Endodermal cell (in vitro differentiated cells): ENCODE results near the gene ABTB2. TPM values are rescaled to one million over a fixed set of nuclear protein-coding genes. Genes with fewer than 3 reads are reported as not detected.
A peak's percentile ranks its signal among the peaks of the same experiment; 100 is the strongest.
"Not testable (repeated sequence)": the region's sequence is repeated elsewhere in the genome, so short reads cannot be mapped to it uniquely, and the experiment has no call there.

Experiments used
- DNase-seq: peaks from one replicate; pipeline ENCODE4 v3.0.0-alpha.2; 2017
- H3K27ac ChIP-seq: 2 replicates; pipeline ENCODE4 v1.5.1; 2013; ENCODE audit warnings: mild to moderate bottlenecking, low read depth, low read length, moderate library complexity
- H3K27me3 ChIP-seq: 2 replicates; pipeline ENCODE4 v1.6.1; 2013; ENCODE audit warnings: mild to moderate bottlenecking, low read length, moderate library complexity; ENCODE audit not compliant: insufficient read depth, control insufficient read depth, poor library complexity, severe bottlenecking
- H3K36me3 ChIP-seq: 2 replicates; pipeline ENCODE4 v1.7.0; 2013; ENCODE audit warnings: mild to moderate bottlenecking, low read length, moderate library complexity; ENCODE audit not compliant: control insufficient read depth, insufficient read depth
- H3K4me1 ChIP-seq: one replicate; pipeline ENCODE4 v1.7.0; 2013; ENCODE audit warnings: low read length; ENCODE audit not compliant: control insufficient read depth, insufficient read depth
- H3K4me3 ChIP-seq: 2 replicates; pipeline ENCODE4 v1.5.1; 2013; ENCODE audit warnings: mild to moderate bottlenecking, low read length, moderate library complexity
- H3K9ac ChIP-seq: 2 replicates; pipeline ENCODE4 v1.6.1; 2013; ENCODE audit warnings: mild to moderate bottlenecking, low read length, moderate library complexity; ENCODE audit not compliant: poor library complexity, severe bottlenecking; ENCODE audit errors: extremely low read depth
- H3K9me3 ChIP-seq: 2 replicates; pipeline ENCODE4 v1.6.1; 2013; ENCODE audit warnings: mild to moderate bottlenecking, low read length, moderate library complexity; ENCODE audit not compliant: control insufficient read depth
- H3K27ac Mint-ChIP-seq: 2 replicates; pipeline ENCODE4 v1.8.0; 2020; ENCODE audit warnings: mixed read lengths
- H3K27me3 Mint-ChIP-seq: 2 replicates; pipeline ENCODE4 v1.8.0; 2021; ENCODE audit warnings: mild to moderate bottlenecking, mixed read lengths; ENCODE audit not compliant: insufficient read depth
- H3K36me3 Mint-ChIP-seq: 2 replicates; pipeline ENCODE4 v1.8.0; 2020; ENCODE audit warnings: low read depth, mixed read lengths
- H3K4me1 Mint-ChIP-seq: 2 replicates; pipeline ENCODE4 v1.8.0; 2020; ENCODE audit warnings: mixed read lengths
- H3K4me3 Mint-ChIP-seq: 2 replicates; pipeline ENCODE4 v1.8.0; 2020; ENCODE audit warnings: mild to moderate bottlenecking, moderate library complexity, mixed read lengths
- H3K9me3 Mint-ChIP-seq: 2 replicates; pipeline ENCODE4 v1.8.0; 2020; ENCODE audit warnings: mild to moderate bottlenecking, mixed read lengths
- CTCF ChIP-seq: fragments of 200-600 bp; sonication (generic); conservative IDR thresholded peaks from 2 replicates; pipeline ENCODE4 v1.5.0; 2021; ENCODE audit warnings: antibody characterized with exemption, mild to moderate bottlenecking
- WGBS, 2 experiments: methylation state at CpG; one replicate each; pipeline versions ENCODE4 v1.1.5 to v1.1.7; 2013; ENCODE audit warnings: missing lambda C conversion rate in 2 of 2, mixed read lengths in 1 of 2; ENCODE audit not compliant: insufficient coverage in 1 of 2, insufficient read length in 1 of 2; 5-methylcytosine and 5-hydroxymethylcytosine counted together
- total RNA-seq, 2 donors: library from RNA; stranded (reverse); fragmentation: NEBNext Ultra II Directional in 1 of 2; extraction: Animal tissue kit (Norgen Biotek cat#: 25700) in 1 of 2; gene quantifications; 2 replicates in 1 of 2; 3 replicates in 1 of 2; pipeline ENCODE4 v1.2.1, GENCODE V29; 2021

ABTB2 gene
- total RNA-seq, 2 donors from 2014 or later: 2.9 to 5.2 TPM

GRCh38 chr11:34394771-34395300, 37.0 kb upstream of the ABTB2 start:
- Mint-ChIP-seq H3K4me3 (no peak overlapping the region), H3K27ac (peak overlapping the region; percentile 28), H3K9me3 (peaks cover 8% of the 10 kb centered on the region), H3K4me1 (peaks cover 4% of the 10 kb centered on the region), H3K27me3 (peaks cover 12% of the 10 kb centered on the region), H3K36me3 (no peaks in the 10 kb centered on the region)
- Histone ChIP-seq H3K4me1 (no peaks in the 10 kb centered on the region), H3K27me3 (no peaks in the 10 kb centered on the region), H3K36me3 (no peaks in the 10 kb centered on the region), H3K27ac (no peak overlapping the region), H3K9ac (no peak overlapping the region), H3K9me3 (peaks cover 12% of the 10 kb centered on the region), H3K4me3 (no peak overlapping the region)
- peak; percentile 65 for DNase-seq
- TF ChIP-seq CTCF: no peak
- WGBS, 2 experiments: 78% methylated on average over 5 of the region's 6 CpGs; no CpG with 5 or more reads in 1 of the 2 experiments

DNA sequence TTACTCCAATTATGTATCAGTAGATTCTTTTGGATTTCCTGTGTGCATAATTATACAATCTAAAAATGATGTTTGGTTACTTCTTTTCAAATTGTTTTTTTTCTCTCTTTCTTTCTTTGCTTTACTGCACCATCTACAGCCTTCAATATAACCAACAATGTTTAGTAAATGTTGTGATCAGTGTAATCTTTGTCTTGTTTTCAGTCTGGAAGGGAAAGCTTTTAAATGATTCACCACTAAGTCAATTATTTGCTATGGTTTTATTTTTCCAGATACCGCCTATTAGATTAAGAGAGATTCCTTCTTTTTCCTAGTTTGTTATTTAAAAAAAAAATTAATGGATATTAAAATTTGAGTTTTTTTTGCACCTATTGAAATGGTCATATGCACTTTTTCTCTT, 29.8 kb upstream of the ABTB2 start:
- no peaks in the 10 kb centered on the region for H3K27me3 ChIP-seq
- no CpG with 5 or more reads among the region's 1 CpG for WGBS, 2 experiments
- no peak overlapping the region for H3K27ac ChIP-seq
- Mint-ChIP-seq H3K36me3 (no peaks in the 10 kb centered on the region), H3K4me3 (no peak overlapping the region), H3K4me1 (no peaks in the 10 kb centered on the region), H3K9me3 (peaks cover 3% of the 10 kb centered on the region), H3K27me3 (peaks cover 12% of the 10 kb centered on the region), H3K27ac (no peak overlapping the region)
- H3K4me1 ChIP-seq: no peaks in the 10 kb centered on the region
- no peak overlapping the region for H3K9ac ChIP-seq
- no peak for TF ChIP-seq CTCF
- no peaks in the 10 kb centered on the region for H3K36me3 ChIP-seq
- no peak overlapping the region for H3K4me3 ChIP-seq
- peaks cover under 1% of the 10 kb centered on the region for H3K9me3 ChIP-seq
- no peak for DNase-seq

DNA sequence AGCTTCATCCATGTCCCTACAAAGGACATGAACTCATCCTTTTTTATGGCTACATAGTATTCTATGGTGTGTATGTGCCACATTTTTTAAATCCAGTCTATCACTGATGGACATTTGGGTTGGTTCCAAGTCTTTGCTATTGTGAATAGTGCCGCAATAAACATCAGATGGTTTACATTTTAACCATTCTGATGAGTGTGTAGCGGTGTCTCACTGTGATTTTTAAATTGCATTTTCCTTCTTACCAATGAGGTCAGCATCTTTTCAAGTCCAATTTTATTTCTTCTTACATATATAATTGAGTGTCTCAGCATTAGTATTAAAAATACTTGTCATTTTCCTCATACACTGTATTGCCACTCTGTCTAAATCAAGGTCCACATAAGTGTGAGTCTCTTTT, 28.5 kb upstream of the ABTB2 start:
- not testable (repeated sequence) for H3K27me3 ChIP-seq, H3K4me1 ChIP-seq, H3K4me1 Mint-ChIP-seq, H3K27ac ChIP-seq, DNase-seq, H3K36me3 Mint-ChIP-seq, H3K36me3 ChIP-seq, H3K9me3 ChIP-seq, H3K27ac Mint-ChIP-seq, H3K4me3 ChIP-seq, H3K4me3 Mint-ChIP-seq, H3K9me3 Mint-ChIP-seq, H3K9ac ChIP-seq
- H3K27me3 Mint-ChIP-seq: peaks cover 11% of the 10 kb centered on the region
- WGBS, 2 experiments: 94 to 97% methylated on average over 2 of the region's 2 CpGs
